Neural crest cell (in vitro differentiated cells): ENCODE results near the gene SLC22A2. TPM values are rescaled to one million over a fixed set of nuclear protein-coding genes. Genes with fewer than 3 reads are reported as not detected.
A peak's percentile ranks its signal among the peaks of the same experiment; 100 is the strongest.

Source experiments
- DNase-seq: peaks from one replicate; pipeline ENCODE4 v3.0.0; 2021; ENCODE audit warnings: low read depth, mixed read lengths, low spot score
- H3K27ac Mint-ChIP-seq: one replicate; pipeline ENCODE4 v1.8.0; 2021; ENCODE audit warnings: mild to moderate bottlenecking, mixed read lengths; ENCODE audit not compliant: unreplicated experiment
- H3K27me3 Mint-ChIP-seq: 2 replicates; pipeline ENCODE4 v1.8.0; 2021; ENCODE audit warnings: low read depth, mild to moderate bottlenecking, mixed read lengths
- H3K36me3 Mint-ChIP-seq: 2 replicates; pipeline ENCODE4 v1.8.0; 2021; ENCODE audit warnings: low read depth, mild to moderate bottlenecking, mixed read lengths
- H3K4me1 Mint-ChIP-seq: 2 replicates; pipeline ENCODE4 v1.8.0; 2021; ENCODE audit warnings: mixed read lengths
- H3K4me3 Mint-ChIP-seq: one replicate; pipeline ENCODE4 v1.8.0; 2021; ENCODE audit warnings: mild to moderate bottlenecking, mixed read lengths
- H3K9me3 Mint-ChIP-seq: 2 replicates; pipeline ENCODE4 v1.8.0; 2021; ENCODE audit warnings: mixed read lengths
- CTCF ChIP-seq: fragments of 200-600 bp; sonication (generic); conservative IDR thresholded peaks from 2 replicates; pipeline ENCODE4 v1.5.0; 2021; ENCODE audit warnings: antibody characterized with exemption, mild to moderate bottlenecking
- total RNA-seq: library from RNA; stranded (reverse); gene quantifications from 2 replicates; pipeline ENCODE4 v1.2.1, GENCODE V29; 2021

Gene SLC22A2
- total RNA-seq, 1 donor from 2014 or later: not detected

- Mint-ChIP-seq H3K4me1 (no peaks in the 10 kb centered on the region), H3K27me3 (no peaks in the 10 kb centered on the region), H3K9me3 (peaks cover 11% of the 10 kb centered on the region), H3K27ac (no peak overlapping the region), H3K36me3 (peaks cover 13% of the 10 kb centered on the region), H3K4me3 (no peak overlapping the region)
- no peak for DNase-seq
- TF ChIP-seq CTCF: no peak
These were observed 67.6 kb downstream of the SLC22A2 start for GRCh38 chr6:160190973-160191372.

- H3K4me3 Mint-ChIP-seq: no peak overlapping the region
- peaks cover 13% of the 10 kb centered on the region for H3K36me3 Mint-ChIP-seq
- no peaks in the 10 kb centered on the region for H3K27me3 Mint-ChIP-seq
- no peak for DNase-seq
- no peak for TF ChIP-seq CTCF
- no peaks in the 10 kb centered on the region for H3K4me1 Mint-ChIP-seq
- peaks cover 11% of the 10 kb centered on the region for H3K9me3 Mint-ChIP-seq
- no peak overlapping the region for H3K27ac Mint-ChIP-seq
These were observed 68.5 kb downstream of the SLC22A2 start for GRCh38 chr6:160190081-160190480.

- TF ChIP-seq CTCF: no peak
- no peaks in the 10 kb centered on the region for H3K27me3 Mint-ChIP-seq
These were observed 69.8 kb downstream of the SLC22A2 start for GRCh38 chr6:160188773-160189172.

GRCh38 chr6:160180706-160181105, 77.9 kb downstream of the SLC22A2 start:
- no peak for DNase-seq
- Mint-ChIP-seq H3K27ac (no peak overlapping the region), H3K4me3 (no peak overlapping the region), H3K27me3 (no peaks in the 10 kb centered on the region), H3K36me3 (no peaks in the 10 kb centered on the region), H3K9me3 (no peaks in the 10 kb centered on the region), H3K4me1 (peaks cover 24% of the 10 kb centered on the region)
- TF ChIP-seq CTCF: no peak

More at GRCh38 chr6:160188773-160189172, 69.8 kb downstream of the SLC22A2 start:
- Mint-ChIP-seq H3K36me3 (peaks cover 8% of the 10 kb centered on the region), H3K4me3 (no peak overlapping the region), H3K4me1 (no peaks in the 10 kb centered on the region), H3K9me3 (peaks cover 7% of the 10 kb centered on the region), H3K27ac (no peak overlapping the region)
- no peak for DNase-seq

- H3K36me3 Mint-ChIP-seq: no peaks in the 10 kb centered on the region
- no peaks in the 10 kb centered on the region for H3K27me3 Mint-ChIP-seq
- peak overlapping the region; percentile 27 for H3K4me3 Mint-ChIP-seq
- TF ChIP-seq CTCF: no peak
- no peak for DNase-seq
- peak overlapping the region; percentile 78 for H3K27ac Mint-ChIP-seq
- no peaks in the 10 kb centered on the region for H3K9me3 Mint-ChIP-seq
- peaks cover 24% of the 10 kb centered on the region for H3K4me1 Mint-ChIP-seq
These were observed 80.3 kb downstream of the SLC22A2 start for GRCh38 chr6:160178271-160178670.

- TF ChIP-seq CTCF: no peak
- no peak for DNase-seq
- H3K27me3 Mint-ChIP-seq: no peaks in the 10 kb centered on the region
- no peak overlapping the region for H3K4me3 Mint-ChIP-seq
- H3K4me1 Mint-ChIP-seq: peaks cover 24% of the 10 kb centered on the region
- no peak overlapping the region for H3K27ac Mint-ChIP-seq
- H3K36me3 Mint-ChIP-seq: no peaks in the 10 kb centered on the region
- no peaks in the 10 kb centered on the region for H3K9me3 Mint-ChIP-seq
These were observed 81.4 kb downstream of the SLC22A2 start for GRCh38 chr6:160177220-160177619.
